Neural cell (in vitro differentiated cells): ENCODE results near the gene PLEKHA7. TPM values are rescaled to one million over a fixed set of nuclear protein-coding genes. Genes with fewer than 3 reads are reported as not detected.

Source experiments
- H2AFZ ChIP-seq: fragments of 200-600, 300-800 bp; sonication (generic), shearing (Covaris generic); 2 replicates; pipeline ENCODE4 v1.6.0; 2014; ENCODE audit warnings: low read depth, mild to moderate bottlenecking, antibody characterized with exemption, low read length, moderate library complexity
- H3F3A ChIP-seq: fragments of 200-600 bp; shearing (Covaris generic); 2 replicates; pipeline ENCODE4 v1.6.1; 2016; ENCODE audit warnings: mild to moderate bottlenecking, moderate library complexity, mixed read lengths, antibody characterized with exemption, low read length; ENCODE audit not compliant: insufficient read depth, poor library complexity, severe bottlenecking
- H3K27ac ChIP-seq: fragments of 200-600, 300-800 bp; sonication (generic), shearing (Covaris generic); 2 replicates; pipeline ENCODE4 v1.5.1; 2014; ENCODE audit warnings: mild to moderate bottlenecking, low read length, moderate library complexity
- H3K27me3 ChIP-seq: fragments of 300-800, 200-600 bp; sonication (generic), shearing (Covaris generic); 2 replicates; pipeline ENCODE4 v1.6.0; 2014; ENCODE audit warnings: mild to moderate bottlenecking, low read depth, low read length, moderate library complexity; ENCODE audit not compliant: insufficient read depth
- H3K36me3 ChIP-seq: fragments of 300-800, 200-600 bp; sonication (generic), shearing (Covaris generic); 2 replicates; pipeline ENCODE4 v1.5.1; 2014; ENCODE audit warnings: mild to moderate bottlenecking, antibody characterized with exemption, low read length, moderate library complexity; ENCODE audit not compliant: insufficient read depth
- H3K4me2 ChIP-seq: fragments of 300-800, 200-600 bp; sonication (generic), shearing (Covaris generic); 2 replicates; pipeline ENCODE4 v1.6.0; 2014; ENCODE audit warnings: mild to moderate bottlenecking, low read length
- H3K4me3 ChIP-seq: fragments of 300-800, 200-600 bp; sonication (generic), shearing (Covaris generic); 2 replicates; pipeline ENCODE4 v1.5.1; 2014; ENCODE audit warnings: mild to moderate bottlenecking, low read length, moderate library complexity
- H3K79me2 ChIP-seq: fragments of 200-600 bp; shearing (Covaris generic); replicated peaks from 2 replicates; pipeline ENCODE4 v1.6.0; 2014; ENCODE audit warnings: mild to moderate bottlenecking, low read length, moderate library complexity; ENCODE audit not compliant: insufficient read depth
- H3K9ac ChIP-seq: fragments of 300-800, 200-600 bp; sonication (generic), shearing (Covaris generic); 2 replicates; pipeline ENCODE4 v1.6.1; 2016; ENCODE audit warnings: mild to moderate bottlenecking, low read length, mixed read lengths
- H3K9me2 ChIP-seq: fragments of 200-600 bp; shearing (Covaris generic); 2 replicates; pipeline ENCODE4 v1.6.1; 2016; ENCODE audit warnings: mild to moderate bottlenecking, low read length, mixed read lengths; ENCODE audit not compliant: insufficient read depth
- H3K9me3 ChIP-seq: fragments of 200-600, 300-800 bp; sonication (generic), shearing (Covaris generic); 2 replicates; pipeline ENCODE4 v1.6.1; 2016; ENCODE audit warnings: mild to moderate bottlenecking, mixed run types, low read length, moderate library complexity, mixed read lengths
- H4K20me1 ChIP-seq: fragments of 200-600 bp; shearing (Covaris generic); 2 replicates; pipeline ENCODE4 v1.6.1; 2016; ENCODE audit warnings: mild to moderate bottlenecking, mixed run types; ENCODE audit not compliant: insufficient read depth
- CTCF ChIP-seq: fragments of 450-650 bp; IDR thresholded peaks from 2 replicates; pipeline ENCODE4 v1.5.1; 2014; ENCODE audit warnings: antibody characterized with exemption, mild to moderate bottlenecking, moderate library complexity; ENCODE audit not compliant: poor library complexity, severe bottlenecking
- EP300 ChIP-seq: fragments of 450-650 bp; conservative IDR thresholded peaks from 2 replicates; pipeline ENCODE4 v1.6.1; 2014; ENCODE audit warnings: antibody characterized with exemption, mild to moderate bottlenecking, moderate library complexity; ENCODE audit not compliant: poor library complexity, severe bottlenecking
- EZH2 ChIP-seq: fragments of 200-600, 300-800 bp; shearing (Covaris generic), sonication (generic); IDR thresholded peaks from 2 replicates; pipeline ENCODE4 v1.6.1; 2014; ENCODE audit warnings: antibody characterized with exemption, low read length, borderline replicate concordance, mild to moderate bottlenecking; ENCODE audit not compliant: insufficient read depth, poor library complexity, severe bottlenecking
- MXI1 ChIP-seq: fragments of 450-650 bp; conservative IDR thresholded peaks from 2 replicates; pipeline ENCODE4 v1.6.1; 2014; ENCODE audit warnings: antibody characterized with exemption, mild to moderate bottlenecking; ENCODE audit not compliant: poor library complexity, severe bottlenecking
- POLR2AphosphoS5 ChIP-seq: IDR thresholded peaks from 2 replicates; pipeline ENCODE4 v1.6.1; 2012
- RAD21 ChIP-seq: fragments of 450-650 bp; conservative IDR thresholded peaks from 2 replicates; pipeline ENCODE4 v1.6.1; 2014; ENCODE audit warnings: antibody characterized with exemption, mild to moderate bottlenecking, moderate library complexity
- REST ChIP-seq: IDR thresholded peaks from 2 replicates; pipeline ENCODE4 v1.6.1; 2012; ENCODE audit warnings: borderline replicate concordance
- SMC3 ChIP-seq: fragments of 450-650 bp; conservative IDR thresholded peaks from 2 replicates; pipeline ENCODE4 v1.6.1; 2014; ENCODE audit warnings: antibody characterized with exemption, mild to moderate bottlenecking, moderate library complexity; ENCODE audit not compliant: poor library complexity
- TAF1 ChIP-seq: IDR thresholded peaks from 2 replicates; pipeline ENCODE4 v1.6.1; 2012; ENCODE audit warnings: low read depth
- polyA plus RNA-seq: library from polyadenylated mRNA; depleted of rRNA; stranded (reverse); fragments of >200 nt; gene quantifications from 2 replicates; pipeline ENCODE4 v1.2.3, GENCODE V29; 2014

PLEKHA7 gene
- polyA plus RNA-seq, 1 donor from 2014 or later, result 45.7 TPM

- TF ChIP-seq EP300 (no peak), RAD21 (no peak), SMC3 (no peak), TAF1 (no peak), MXI1 (no peak), CTCF (no peak), REST (no peak), EZH2 (no peak), POLR2AphosphoS5 (no peak)
- no peak overlapping the region for H2AFZ ChIP-seq
These were observed 72.3 kb downstream of the PLEKHA7 start for GRCh38 chr11:16941935-16942334.

GRCh38 chr11:16938061-16938460 lies 76.2 kb downstream of the PLEKHA7 start:
- no peaks in the 10 kb centered on the region for H3K36me3 ChIP-seq
- H2AFZ ChIP-seq, result no peak overlapping the region
- H3F3A ChIP-seq, result no peaks in the 10 kb centered on the region
- no peaks in the 10 kb centered on the region for H3K79me2 ChIP-seq
- H3K27me3 ChIP-seq, result no peaks in the 10 kb centered on the region
- H4K20me1 ChIP-seq, result no peaks in the 10 kb centered on the region
- no peak overlapping the region for H3K9ac ChIP-seq
- no peak overlapping the region for H3K4me2 ChIP-seq
- no peak overlapping the region for H3K27ac ChIP-seq
- no peaks in the 10 kb centered on the region for H3K9me3 ChIP-seq
- H3K4me3 ChIP-seq, result no peak overlapping the region
- TF ChIP-seq EP300 (no peak), CTCF (no peak), MXI1 (no peak), REST (no peak), SMC3 (no peak)
- no peaks in the 10 kb centered on the region for H3K9me2 ChIP-seq

More at GRCh38 chr11:16941935-16942334, 72.3 kb downstream of the PLEKHA7 start:
- Histone ChIP-seq H3K9me2 (no peaks in the 10 kb centered on the region), H3K4me3 (no peak overlapping the region), H3K27ac (no peak overlapping the region), H4K20me1 (no peaks in the 10 kb centered on the region), H3K79me2 (no peaks in the 10 kb centered on the region), H3K27me3 (no peaks in the 10 kb centered on the region), H3K4me2 (no peak overlapping the region), H3K36me3 (no peaks in the 10 kb centered on the region), H3F3A (no peaks in the 10 kb centered on the region), H3K9me3 (no peaks in the 10 kb centered on the region), H3K9ac (no peak overlapping the region)
